Endothelial cell (in vitro differentiated cells): Measurements from ENCODE around the gene MAGEB4. TPM values are rescaled to one million over a fixed set of nuclear protein-coding genes. Genes with fewer than 3 reads are reported as not detected.
"Not testable (repeated sequence)": the region's sequence is repeated elsewhere in the genome, so short reads cannot be mapped to it uniquely, and the experiment has no call there.

Source experiments
- DNase-seq: peaks from one replicate; pipeline ENCODE4 v3.0.0; 2021; ENCODE audit warnings: low spot score
- H3K27ac Mint-ChIP-seq: one replicate; pipeline ENCODE4 v1.8.0; 2021; ENCODE audit warnings: mixed read lengths, inconsistent platforms; ENCODE audit not compliant: unreplicated experiment
- H3K27me3 Mint-ChIP-seq: one replicate; pipeline ENCODE4 v1.8.0; 2021; ENCODE audit warnings: mild to moderate bottlenecking, moderate library complexity, mixed read lengths, inconsistent platforms; ENCODE audit not compliant: unreplicated experiment
- H3K36me3 Mint-ChIP-seq: one replicate; pipeline ENCODE4 v1.8.0; 2021; ENCODE audit warnings: mild to moderate bottlenecking, low read depth, mixed read lengths, inconsistent platforms; ENCODE audit not compliant: unreplicated experiment
- H3K4me1 Mint-ChIP-seq: one replicate; pipeline ENCODE4 v1.8.0; 2021; ENCODE audit warnings: mild to moderate bottlenecking, mixed read lengths, inconsistent platforms; ENCODE audit not compliant: unreplicated experiment
- H3K4me3 Mint-ChIP-seq: one replicate; pipeline ENCODE4 v1.8.0; 2021; ENCODE audit warnings: mild to moderate bottlenecking, mixed read lengths, inconsistent platforms; ENCODE audit not compliant: unreplicated experiment
- H3K9me3 Mint-ChIP-seq: one replicate; pipeline ENCODE4 v1.8.0; 2021; ENCODE audit warnings: mixed read lengths, inconsistent platforms; ENCODE audit not compliant: unreplicated experiment
- long read RNA-seq: library from polyadenylated mRNA; unstranded; transcript quantifications from one replicate; pipeline ENCODE4 v2.0.0, GENCODE V29; 2020; ENCODE audit not compliant: unreplicated experiment
- total RNA-seq: library from RNA; stranded (reverse); fragmentation: NEBNext Ultra II Directional; extraction: Animal tissue kit (Norgen Biotek cat#: 25700); gene quantifications from one replicate; pipeline ENCODE4 v1.2.1, GENCODE V29; 2021; ENCODE audit not compliant: unreplicated experiment
- TF ChIP-seq, protein P1 (sequence below): fragments of 200-600 bp; sonication (generic); IDR thresholded peaks from one replicate; pipeline ENCODE4 v1.5.0; 2021; ENCODE audit warnings: antibody characterized with exemption; ENCODE audit not compliant: unreplicated experiment

MAGEB4 gene, protein sequence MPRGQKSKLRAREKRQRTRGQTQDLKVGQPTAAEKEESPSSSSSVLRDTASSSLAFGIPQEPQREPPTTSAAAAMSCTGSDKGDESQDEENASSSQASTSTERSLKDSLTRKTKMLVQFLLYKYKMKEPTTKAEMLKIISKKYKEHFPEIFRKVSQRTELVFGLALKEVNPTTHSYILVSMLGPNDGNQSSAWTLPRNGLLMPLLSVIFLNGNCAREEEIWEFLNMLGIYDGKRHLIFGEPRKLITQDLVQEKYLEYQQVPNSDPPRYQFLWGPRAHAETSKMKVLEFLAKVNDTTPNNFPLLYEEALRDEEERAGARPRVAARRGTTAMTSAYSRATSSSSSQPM
- not detected for total RNA-seq
- long read RNA-seq = 0 reads

DNA sequence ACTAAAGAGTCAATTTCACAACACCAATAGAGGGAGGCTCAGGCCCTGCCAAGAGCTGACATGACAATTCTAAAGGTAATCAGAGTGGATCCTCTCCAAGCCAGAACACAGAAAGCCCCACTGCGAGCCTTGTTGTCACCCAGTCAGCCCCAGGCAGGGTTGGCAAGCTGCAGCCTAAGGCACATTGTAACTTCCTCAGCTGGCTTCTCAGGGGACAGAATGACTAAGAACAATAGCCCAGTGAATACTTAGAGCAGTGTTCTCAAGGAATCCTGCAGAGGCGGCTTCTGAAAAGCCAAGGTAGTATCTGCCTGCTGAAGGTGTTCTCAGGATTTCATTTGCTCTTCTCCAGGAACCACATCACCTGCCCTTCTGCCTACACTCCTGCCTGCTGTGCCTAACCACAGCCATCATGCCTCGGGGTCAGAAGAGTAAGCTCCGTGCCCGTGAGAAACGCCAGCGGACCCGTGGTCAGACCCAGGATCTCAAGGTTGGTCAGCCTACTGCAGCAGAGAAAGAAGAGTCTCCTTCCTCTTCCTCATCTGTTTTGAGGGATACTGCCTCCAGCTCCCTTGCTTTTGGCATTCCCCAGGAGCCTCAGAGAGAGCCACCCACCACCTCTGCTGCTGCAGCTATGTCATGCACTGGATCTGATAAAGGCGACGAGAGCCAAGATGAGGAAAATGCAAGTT is at the start of gene MAGEB4:
TSS of gene MAGEB4 (plus strand) at position 277 of the 692 bp plus-strand sequence. CDS start at position 413, 136 bp downstream.
- Mint-ChIP-seq H3K27me3 (peaks cover 2% of the 10 kb centered on the region), H3K27ac (no peak within 1 kb of the TSS), H3K4me1 (no peaks in the 10 kb centered on the region), H3K4me3 (no peak within 1 kb of the TSS), H3K9me3 (no peaks in the 10 kb centered on the region), H3K36me3 (no peaks in the 10 kb centered on the region)
- TF ChIP-seq, protein P1, sequence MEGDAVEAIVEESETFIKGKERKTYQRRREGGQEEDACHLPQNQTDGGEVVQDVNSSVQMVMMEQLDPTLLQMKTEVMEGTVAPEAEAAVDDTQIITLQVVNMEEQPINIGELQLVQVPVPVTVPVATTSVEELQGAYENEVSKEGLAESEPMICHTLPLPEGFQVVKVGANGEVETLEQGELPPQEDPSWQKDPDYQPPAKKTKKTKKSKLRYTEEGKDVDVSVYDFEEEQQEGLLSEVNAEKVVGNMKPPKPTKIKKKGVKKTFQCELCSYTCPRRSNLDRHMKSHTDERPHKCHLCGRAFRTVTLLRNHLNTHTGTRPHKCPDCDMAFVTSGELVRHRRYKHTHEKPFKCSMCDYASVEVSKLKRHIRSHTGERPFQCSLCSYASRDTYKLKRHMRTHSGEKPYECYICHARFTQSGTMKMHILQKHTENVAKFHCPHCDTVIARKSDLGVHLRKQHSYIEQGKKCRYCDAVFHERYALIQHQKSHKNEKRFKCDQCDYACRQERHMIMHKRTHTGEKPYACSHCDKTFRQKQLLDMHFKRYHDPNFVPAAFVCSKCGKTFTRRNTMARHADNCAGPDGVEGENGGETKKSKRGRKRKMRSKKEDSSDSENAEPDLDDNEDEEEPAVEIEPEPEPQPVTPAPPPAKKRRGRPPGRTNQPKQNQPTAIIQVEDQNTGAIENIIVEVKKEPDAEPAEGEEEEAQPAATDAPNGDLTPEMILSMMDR = no peak
- DNase-seq = no peak

DNA sequence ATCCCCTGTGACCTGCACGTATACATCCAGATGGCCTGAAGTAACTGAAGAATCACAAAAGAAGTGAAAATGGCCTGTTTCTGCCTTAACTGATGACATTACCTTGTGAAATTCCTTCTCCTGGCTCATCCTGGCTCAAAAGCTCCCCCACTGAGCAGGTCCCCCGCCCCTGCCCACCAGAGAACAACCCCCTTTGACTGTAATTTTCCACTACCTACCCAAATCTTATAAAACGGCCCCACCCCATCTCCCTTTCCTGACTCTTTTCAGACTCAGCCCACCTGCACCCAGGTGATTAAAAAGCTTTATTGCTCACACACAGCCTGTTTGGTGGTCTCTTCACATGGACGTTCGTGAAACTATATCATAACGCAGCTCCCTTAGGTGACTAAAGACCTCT is 47.9 kb upstream of the MAGEB4 start:
- not testable (repeated sequence) for H3K27me3 Mint-ChIP-seq, H3K4me3 Mint-ChIP-seq, H3K4me1 Mint-ChIP-seq, DNase-seq, H3K27ac Mint-ChIP-seq, H3K9me3 Mint-ChIP-seq, H3K36me3 Mint-ChIP-seq

DNA sequence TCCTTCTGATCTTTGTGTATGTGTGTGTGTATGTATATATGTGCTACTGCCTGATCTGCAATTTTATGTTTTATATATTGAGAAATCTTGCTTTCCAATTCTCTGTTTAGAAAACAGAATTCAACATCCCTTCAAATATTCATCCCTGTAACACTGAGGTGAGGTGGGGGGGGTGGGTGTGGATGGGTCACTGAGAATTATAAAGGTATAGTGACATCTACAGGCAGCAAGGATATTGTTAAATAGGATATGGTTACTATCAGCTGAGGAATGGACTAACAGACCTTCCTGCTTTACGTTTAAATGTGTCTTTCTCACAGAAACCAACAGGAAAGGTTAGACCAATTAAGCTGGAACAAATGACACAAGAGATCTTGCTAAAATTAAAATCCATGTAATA is 45.5 kb upstream of the MAGEB4 start:
- Mint-ChIP-seq H3K4me3 (no peak overlapping the region), H3K36me3 (no peaks in the 10 kb centered on the region), H3K9me3 (no peaks in the 10 kb centered on the region), H3K27me3 (no peaks in the 10 kb centered on the region), H3K27ac (no peak overlapping the region), H3K4me1 (peaks cover 5% of the 10 kb centered on the region)
- TF ChIP-seq, protein P1 = no peak
- no peak for DNase-seq

DNA sequence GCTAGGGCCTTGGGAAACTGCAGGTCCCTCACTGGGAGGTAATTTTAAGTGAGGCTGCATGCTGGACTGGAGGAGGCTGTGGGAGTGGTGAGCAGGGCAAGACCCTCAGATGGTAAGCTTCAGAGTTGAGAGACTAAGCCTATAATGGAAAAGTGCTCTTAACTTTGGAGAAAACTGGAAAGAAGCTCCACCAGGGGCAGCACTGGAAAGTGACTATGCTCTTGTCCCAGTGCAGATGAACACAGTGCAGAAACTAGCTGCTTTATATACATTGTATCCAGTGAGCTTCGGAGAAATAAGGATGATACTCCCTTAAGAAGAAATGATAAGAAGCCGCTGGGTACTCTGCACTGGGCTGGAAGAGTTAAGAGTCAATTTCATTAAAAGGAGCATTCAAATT is 29.6 kb upstream of the MAGEB4 start:
- peaks cover 4% of the 10 kb centered on the region for H3K27me3 Mint-ChIP-seq

DNA sequence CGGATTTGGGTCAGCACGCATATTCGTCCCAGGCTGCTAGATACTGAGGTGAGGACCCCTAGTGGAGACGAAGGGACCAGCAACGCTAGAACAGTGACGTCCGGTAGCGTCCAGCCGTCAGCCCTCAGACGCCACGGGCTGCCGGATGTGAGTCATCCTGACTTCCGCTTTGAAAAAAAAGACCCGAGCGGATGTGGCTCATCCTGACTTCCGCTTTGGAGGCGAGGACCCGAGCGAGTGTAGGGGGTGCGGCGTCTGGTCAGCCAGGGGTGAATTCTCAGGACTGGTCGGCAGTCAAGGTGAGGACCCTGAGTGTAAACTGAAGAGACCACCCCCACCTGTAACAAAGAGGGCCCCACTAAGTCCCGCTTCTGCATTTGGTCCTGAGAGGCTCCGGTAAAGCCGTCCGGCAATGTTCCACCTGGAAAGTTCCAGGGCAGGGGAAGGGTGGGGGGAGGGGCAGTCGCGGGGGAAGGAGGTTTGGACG is 26.4 kb upstream of the MAGEB4 start, which contains the start of gene MAGEB2:
TSS of gene MAGEB2 (plus strand) at position 207 of the 487 bp plus-strand sequence. CDS start 3,018 bp downstream, outside the sequence.
- H3K27me3 Mint-ChIP-seq = peaks cover 5% of the 10 kb centered on the region
- no peaks in the 10 kb centered on the region for H3K9me3 Mint-ChIP-seq
- H3K4me3 Mint-ChIP-seq = no peak within 1 kb of the TSS
- no peaks in the 10 kb centered on the region for H3K36me3 Mint-ChIP-seq
- peaks cover 4% of the 10 kb centered on the region for H3K4me1 Mint-ChIP-seq
- TF ChIP-seq, protein P1 = no peak
- DNase-seq = no peak
- no peak within 1 kb of the TSS for H3K27ac Mint-ChIP-seq

More for the DNA sequence above, 29.6 kb upstream of the MAGEB4 start:
- TF ChIP-seq, protein P1 = no peak
- H3K27ac Mint-ChIP-seq = no peak overlapping the region
- H3K9me3 Mint-ChIP-seq = no peaks in the 10 kb centered on the region
- no peak overlapping the region for H3K4me3 Mint-ChIP-seq
- H3K4me1 Mint-ChIP-seq = peaks cover 6% of the 10 kb centered on the region
- no peak for DNase-seq
- no peaks in the 10 kb centered on the region for H3K36me3 Mint-ChIP-seq
